ENCODE data around the gene GPER1.

- no peak for TF ChIP-seq REST (IDR thresholded peaks at IDR 0.05; ENCODE audit: insufficient read depth in 1 of 2, low read depth in 2 of 2, low read length in 2 of 2)
- no peak for TF ChIP-seq POLR2AphosphoS5 (IDR thresholded peaks at IDR 0.05; ENCODE audit: low read depth, low read length)
- no peak for TF ChIP-seq TAF1 (IDR thresholded peaks at IDR 0.05; ENCODE audit: borderline replicate concordance, insufficient read depth, low read length)
- no peak for TF ChIP-seq SIN3A (IDR thresholded peaks at IDR 0.05; ENCODE audit: borderline replicate concordance, insufficient read depth, low read length)
Observed at GRCh38 chr7:1120791-1121190, 32.9 kb downstream of the GPER1 start.

Measured in PFSK-1 (cell line).